T-helper 17 cell (primary cell): ENCODE results near the gene USP46. TPM values are rescaled to one million over a fixed set of nuclear protein-coding genes. Genes with fewer than 3 reads are reported as not detected.

Experiments
- ATAC-seq: fragments of 150-1000 bp; cut with Tn5 transposase; 2 replicates; pipeline ENCODE4 v1.10.0; 2021; ENCODE audit warnings: mild to moderate bottlenecking, moderate library complexity
- DNase-seq, 3 donors: peaks; one replicate each; pipeline versions ENCODE4 v3.0.0 to v3.0.0-alpha.2; 2020 to 2021
- H3K9me3 ChIP-seq: one replicate; pipeline ENCODE4 v1.7.0; 2013; ENCODE audit warnings: low read length, mild to moderate bottlenecking; ENCODE audit not compliant: control insufficient read depth, poor library complexity, severe bottlenecking
- H3K27ac Mint-ChIP-seq: one replicate; pipeline ENCODE4 v1.8.0; 2022; ENCODE audit warnings: mild to moderate bottlenecking, moderate library complexity, mixed read lengths
- H3K27me3 Mint-ChIP-seq: one replicate; pipeline ENCODE4 v1.8.0; 2022; ENCODE audit warnings: mixed read lengths
- H3K36me3 Mint-ChIP-seq: one replicate; pipeline ENCODE4 v1.8.0; 2022; ENCODE audit warnings: low read depth, mixed read lengths
- H3K4me1 Mint-ChIP-seq: one replicate; pipeline ENCODE4 v1.8.0; 2022; ENCODE audit warnings: mild to moderate bottlenecking, mixed read lengths
- H3K4me3 Mint-ChIP-seq: one replicate; pipeline ENCODE4 v1.8.0; 2022; ENCODE audit warnings: mild to moderate bottlenecking, moderate library complexity, mixed read lengths
- total RNA-seq, 4 donors: library from RNA in 2 of 4; stranded (reverse) in 2 of 4; gene quantifications; one replicate each; pipeline ENCODE4 v1.2.3 and lab custom pipeline; 2022 to 2026

USP46 gene
- total RNA-seq, 2 donors from 2014 or later = 22.5 to 24.0 TPM

GRCh38 chr4:52600275-52600674 lies 58.8 kb downstream of the USP46 start:
- no peak for DNase-seq
- H3K4me3 Mint-ChIP-seq = no peak overlapping the region
- no peak for ATAC-seq
- no peaks in the 10 kb centered on the region for H3K27me3 Mint-ChIP-seq
- H3K4me1 Mint-ChIP-seq = peaks cover 2% of the 10 kb centered on the region
- no peaks in the 10 kb centered on the region for H3K9me3 ChIP-seq
- peak overlapping the region; percentile 29 for H3K27ac Mint-ChIP-seq
- peaks cover 9% of the 10 kb centered on the region for H3K36me3 Mint-ChIP-seq

GRCh38 chr4:52595001-52595400 lies 64.1 kb downstream of the USP46 start:
- no peaks in the 10 kb centered on the region for H3K27me3 Mint-ChIP-seq
- H3K9me3 ChIP-seq = no peaks in the 10 kb centered on the region
- H3K27ac Mint-ChIP-seq = peak overlapping the region; percentile 2
- peaks cover 9% of the 10 kb centered on the region for H3K36me3 Mint-ChIP-seq
- ATAC-seq = no peak
- no peak for DNase-seq
- peaks cover 4% of the 10 kb centered on the region for H3K4me1 Mint-ChIP-seq
- H3K4me3 Mint-ChIP-seq = no peak overlapping the region

- ATAC-seq = no peak
- Mint-ChIP-seq H3K27me3 (no peaks in the 10 kb centered on the region), H3K4me1 (peaks cover 25% of the 10 kb centered on the region), H3K27ac (peak overlapping the region; percentile 74), H3K36me3 (peaks cover 2% of the 10 kb centered on the region), H3K4me3 (no peak overlapping the region)
- no peaks in the 10 kb centered on the region for H3K9me3 ChIP-seq
- no peak for DNase-seq
Measured at GRCh38 chr4:52592287-52592686, 66.8 kb downstream of the USP46 start.

- Mint-ChIP-seq H3K36me3 (no peaks in the 10 kb centered on the region), H3K4me1 (peaks cover 30% of the 10 kb centered on the region), H3K4me3 (peak overlapping the region; percentile 15), H3K27me3 (no peaks in the 10 kb centered on the region), H3K27ac (peak overlapping the region; percentile 72)
- peak; percentile 83 for ATAC-seq
- peak in 2 of 3 donors; percentile 11 to 36 for DNase-seq
- no peaks in the 10 kb centered on the region for H3K9me3 ChIP-seq
Measured at GRCh38 chr4:52588771-52589591, 70.1 kb downstream of the USP46 start.

GRCh38 chr4:52588097-52588496 lies 71.0 kb downstream of the USP46 start:
- H3K27me3 Mint-ChIP-seq = no peaks in the 10 kb centered on the region
- H3K27ac Mint-ChIP-seq = peak overlapping the region; percentile 72
- no peak for DNase-seq
- no peaks in the 10 kb centered on the region for H3K9me3 ChIP-seq
- H3K4me3 Mint-ChIP-seq = no peak overlapping the region
- H3K36me3 Mint-ChIP-seq = no peaks in the 10 kb centered on the region
- no peak for ATAC-seq
- peaks cover 30% of the 10 kb centered on the region for H3K4me1 Mint-ChIP-seq

GRCh38 chr4:52586069-52586468 lies 73.0 kb downstream of the USP46 start:
- H3K4me3 Mint-ChIP-seq = no peak overlapping the region
- peaks cover 30% of the 10 kb centered on the region for H3K4me1 Mint-ChIP-seq
- H3K27me3 Mint-ChIP-seq = no peaks in the 10 kb centered on the region
- H3K36me3 Mint-ChIP-seq = no peaks in the 10 kb centered on the region
- no peak for ATAC-seq
- H3K27ac Mint-ChIP-seq = no peak overlapping the region
- H3K9me3 ChIP-seq = no peaks in the 10 kb centered on the region
- no peak for DNase-seq

- H3K4me3 Mint-ChIP-seq = no peak overlapping the region
- no peak overlapping the region for H3K27ac Mint-ChIP-seq
- DNase-seq = no peak
- no peak for ATAC-seq
- peaks cover 30% of the 10 kb centered on the region for H3K4me1 Mint-ChIP-seq
- no peaks in the 10 kb centered on the region for H3K36me3 Mint-ChIP-seq
- no peaks in the 10 kb centered on the region for H3K27me3 Mint-ChIP-seq
- no peaks in the 10 kb centered on the region for H3K9me3 ChIP-seq
Measured at GRCh38 chr4:52585379-52585778, 73.7 kb downstream of the USP46 start.

- DNase-seq (no peak), ATAC-seq (no peak)
- Mint-ChIP-seq H3K4me1 (peaks cover 2% of the 10 kb centered on the region), H3K27ac (no peak overlapping the region), H3K4me3 (no peak overlapping the region), H3K36me3 (no peaks in the 10 kb centered on the region), H3K27me3 (peaks cover 6% of the 10 kb centered on the region)
- H3K9me3 ChIP-seq = no peaks in the 10 kb centered on the region
Measured at GRCh38 chr4:52579602-52580272, 79.4 kb downstream of the USP46 start.

- Mint-ChIP-seq H3K27me3 (peaks cover 6% of the 10 kb centered on the region), H3K36me3 (no peaks in the 10 kb centered on the region), H3K4me3 (no peak overlapping the region), H3K27ac (no peak overlapping the region), H3K4me1 (peaks cover 2% of the 10 kb centered on the region)
- no peaks in the 10 kb centered on the region for H3K9me3 ChIP-seq
- no peak for DNase-seq
- ATAC-seq = no peak
Measured at GRCh38 chr4:52578951-52579350, 80.2 kb downstream of the USP46 start.

GRCh38 chr4:52577624-52577962 lies 81.5 kb downstream of the USP46 start:
- no peak overlapping the region for H3K4me3 Mint-ChIP-seq

GRCh38 chr4:52576961-52577623 lies 82.0 kb downstream of the USP46 start:
- Mint-ChIP-seq H3K36me3 (no peaks in the 10 kb centered on the region), H3K27me3 (peaks cover 6% of the 10 kb centered on the region), H3K4me1 (peaks cover 2% of the 10 kb centered on the region), H3K27ac (no peak overlapping the region), H3K4me3 (no peak overlapping the region)
- peaks cover 4% of the 10 kb centered on the region for H3K9me3 ChIP-seq
- ATAC-seq = no peak
- DNase-seq = no peak

More at GRCh38 chr4:52577624-52577962, 81.5 kb downstream of the USP46 start:
- Mint-ChIP-seq H3K27ac (no peak overlapping the region), H3K36me3 (no peaks in the 10 kb centered on the region), H3K4me1 (peaks cover 2% of the 10 kb centered on the region), H3K27me3 (peaks cover 6% of the 10 kb centered on the region)
- DNase-seq = no peak
- no peak for ATAC-seq
- H3K9me3 ChIP-seq = peaks cover under 1% of the 10 kb centered on the region

GRCh38 chr4:52576326-52576725 lies 82.8 kb downstream of the USP46 start:
- peaks cover 2% of the 10 kb centered on the region for H3K4me1 Mint-ChIP-seq
- no peaks in the 10 kb centered on the region for H3K36me3 Mint-ChIP-seq
- no peak for ATAC-seq
- DNase-seq = no peak
- H3K9me3 ChIP-seq = peaks cover 4% of the 10 kb centered on the region
- H3K27me3 Mint-ChIP-seq = peaks cover 6% of the 10 kb centered on the region
- H3K27ac Mint-ChIP-seq = no peak overlapping the region
- no peak overlapping the region for H3K4me3 Mint-ChIP-seq

GRCh38 chr4:52575406-52575805 lies 83.7 kb downstream of the USP46 start:
- DNase-seq = no peak
- H3K4me1 Mint-ChIP-seq = peaks cover 2% of the 10 kb centered on the region

More at GRCh38 chr4:52575406-52575805, 83.7 kb downstream of the USP46 start:
- H3K4me3 Mint-ChIP-seq = no peak overlapping the region
- peaks cover 4% of the 10 kb centered on the region for H3K9me3 ChIP-seq
- H3K36me3 Mint-ChIP-seq = no peaks in the 10 kb centered on the region
- H3K27ac Mint-ChIP-seq = no peak overlapping the region
- H3K27me3 Mint-ChIP-seq = peaks cover 6% of the 10 kb centered on the region
- no peak for ATAC-seq
